ENCODE data around the gene FBLN5. TPM values are rescaled to one million over a fixed set of nuclear protein-coding genes. Genes with fewer than 3 reads are reported as not detected.

FBLN5 gene
- polyA plus RNA-seq, 1 of the 3 experiments (the other 2 are of a cell fraction), result 39.8 TPM

DNA sequence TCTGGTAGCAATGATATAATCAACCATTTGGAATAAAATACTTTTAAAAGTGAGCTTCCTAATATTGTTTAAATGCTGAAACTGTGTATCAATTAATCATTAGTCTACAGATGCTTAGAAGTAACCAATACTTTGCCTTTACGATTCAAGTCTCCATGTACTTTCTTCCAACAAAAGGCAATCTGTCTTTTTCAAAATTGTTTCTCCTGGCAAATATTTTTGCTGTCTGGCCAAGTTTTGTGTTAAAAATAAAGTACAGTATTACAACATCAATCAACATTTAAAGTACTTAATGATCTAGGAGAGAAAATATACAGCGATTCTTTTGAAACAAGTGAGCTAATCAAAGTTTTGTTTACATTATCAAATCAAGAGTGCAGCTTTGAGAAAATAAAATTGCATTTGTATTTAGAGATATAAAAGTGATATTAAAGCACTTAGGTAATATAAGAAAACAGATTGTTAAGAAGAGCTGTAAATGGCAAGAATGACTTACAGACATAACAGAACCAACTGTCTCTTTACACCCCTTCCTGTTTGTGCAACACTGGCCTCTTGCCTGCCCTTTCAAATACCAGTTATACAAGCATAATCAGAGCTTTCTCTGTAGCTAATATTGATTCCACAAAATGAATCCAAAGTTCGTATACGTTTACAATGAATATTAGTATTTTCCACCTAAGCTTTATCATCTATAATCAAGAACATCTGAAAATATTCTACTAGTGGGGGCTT lies 38.2 kb upstream of the FBLN5 start:
- Histone ChIP-seq H3K27me3 (ENCODE audit: insufficient read depth) (no peaks in the 10 kb centered on the region), H3K79me2 (ENCODE audit: insufficient read depth) (peaks cover 21% of the 10 kb centered on the region; the same call in 1 of the 2 replicates), H3K9me2 (no peaks in the 10 kb centered on the region), H3K4me2 (peak overlapping the region; percentile 23; the same call in 1 of the 2 replicates), H3K9me3 (no peaks in the 10 kb centered on the region), H3F3A (replicated peaks; ENCODE audit: insufficient read depth) (peaks cover 43% of the 10 kb centered on the region), H3K36me3 (replicated peaks in 1 of 2; ENCODE audit: control insufficient read depth in 1 of 2, insufficient read depth in 2 of 2, low read length in 1 of 2) (peaks cover 38 to 47% of the 10 kb centered on the region in 2 experiments), H3K4me1 (ENCODE audit: control insufficient read depth in 1 of 2, insufficient read depth in 2 of 2, low read depth in 1 of 2, low read length in 1 of 2) (peaks cover 0 to 22% of the 10 kb centered on the region in 2 experiments; a peak in 3 of 4 replicates), H3K4me3 (ENCODE audit: low read depth in 2 of 2, low read length in 1 of 2) (no peak overlapping the region), H3K9ac (no peak overlapping the region), H4K20me1 (ENCODE audit: insufficient read depth) (no peaks in the 10 kb centered on the region), H3K27ac (ENCODE audit: low read depth in 2 of 2, low read length in 1 of 2) (peak overlapping the region; percentile 90 to 91), H2AFZ (ENCODE audit: low read depth) (no peak overlapping the region)
- TF ChIP-seq RCOR1 (IDR thresholded peaks at IDR 0.05; ENCODE audit: low read length) (no peak), RAD21 (IDR thresholded peaks at IDR 0.05; ENCODE audit: low read length) (no peak), TEAD4 (IDR thresholded peaks at IDR 0.05; ENCODE audit: borderline replicate concordance, insufficient read depth) (no peak), MXI1 (IDR thresholded peaks at IDR 0.05; ENCODE audit: low read depth, low read length) (no peak), FOXM1 (IDR thresholded peaks at IDR 0.05; ENCODE audit: low read depth) (no peak), NFIC (IDR thresholded peaks at IDR 0.05; ENCODE audit: borderline replicate concordance) (no peak), RXRA (IDR thresholded peaks at IDR 0.05; ENCODE audit: borderline replicate concordance, low read depth) (no peak), RFX5 (IDR thresholded peaks at IDR 0.05; ENCODE audit: low read length) (no peak), MEF2A (IDR thresholded peaks at IDR 0.05; ENCODE audit: borderline replicate concordance, low read depth) (no peak), FOXJ3 (CRISPR knock-in tag; IDR thresholded peaks at IDR 0.05) (no peak), TAF1 (IDR thresholded peaks at IDR 0.05; ENCODE audit: borderline replicate concordance, low read depth, low read length) (no peak)
- TF ChIP-seq, protein P1, sequence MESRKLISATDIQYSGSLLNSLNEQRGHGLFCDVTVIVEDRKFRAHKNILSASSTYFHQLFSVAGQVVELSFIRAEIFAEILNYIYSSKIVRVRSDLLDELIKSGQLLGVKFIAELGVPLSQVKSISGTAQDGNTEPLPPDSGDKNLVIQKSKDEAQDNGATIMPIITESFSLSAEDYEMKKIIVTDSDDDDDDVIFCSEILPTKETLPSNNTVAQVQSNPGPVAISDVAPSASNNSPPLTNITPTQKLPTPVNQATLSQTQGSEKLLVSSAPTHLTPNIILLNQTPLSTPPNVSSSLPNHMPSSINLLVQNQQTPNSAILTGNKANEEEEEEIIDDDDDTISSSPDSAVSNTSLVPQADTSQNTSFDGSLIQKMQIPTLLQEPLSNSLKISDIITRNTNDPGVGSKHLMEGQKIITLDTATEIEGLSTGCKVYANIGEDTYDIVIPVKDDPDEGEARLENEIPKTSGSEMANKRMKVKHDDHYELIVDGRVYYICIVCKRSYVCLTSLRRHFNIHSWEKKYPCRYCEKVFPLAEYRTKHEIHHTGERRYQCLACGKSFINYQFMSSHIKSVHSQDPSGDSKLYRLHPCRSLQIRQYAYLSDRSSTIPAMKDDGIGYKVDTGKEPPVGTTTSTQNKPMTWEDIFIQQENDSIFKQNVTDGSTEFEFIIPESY (IDR thresholded peaks at IDR 0.05; ENCODE audit: borderline replicate concordance, low read depth), result no peak
- TF ChIP-seq, protein P2, sequence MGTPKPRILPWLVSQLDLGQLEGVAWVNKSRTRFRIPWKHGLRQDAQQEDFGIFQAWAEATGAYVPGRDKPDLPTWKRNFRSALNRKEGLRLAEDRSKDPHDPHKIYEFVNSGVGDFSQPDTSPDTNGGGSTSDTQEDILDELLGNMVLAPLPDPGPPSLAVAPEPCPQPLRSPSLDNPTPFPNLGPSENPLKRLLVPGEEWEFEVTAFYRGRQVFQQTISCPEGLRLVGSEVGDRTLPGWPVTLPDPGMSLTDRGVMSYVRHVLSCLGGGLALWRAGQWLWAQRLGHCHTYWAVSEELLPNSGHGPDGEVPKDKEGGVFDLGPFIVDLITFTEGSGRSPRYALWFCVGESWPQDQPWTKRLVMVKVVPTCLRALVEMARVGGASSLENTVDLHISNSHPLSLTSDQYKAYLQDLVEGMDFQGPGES (IDR thresholded peaks at IDR 0.05; ENCODE audit: low read depth, low read length), result no peak
- TF ChIP-seq, protein P3, sequence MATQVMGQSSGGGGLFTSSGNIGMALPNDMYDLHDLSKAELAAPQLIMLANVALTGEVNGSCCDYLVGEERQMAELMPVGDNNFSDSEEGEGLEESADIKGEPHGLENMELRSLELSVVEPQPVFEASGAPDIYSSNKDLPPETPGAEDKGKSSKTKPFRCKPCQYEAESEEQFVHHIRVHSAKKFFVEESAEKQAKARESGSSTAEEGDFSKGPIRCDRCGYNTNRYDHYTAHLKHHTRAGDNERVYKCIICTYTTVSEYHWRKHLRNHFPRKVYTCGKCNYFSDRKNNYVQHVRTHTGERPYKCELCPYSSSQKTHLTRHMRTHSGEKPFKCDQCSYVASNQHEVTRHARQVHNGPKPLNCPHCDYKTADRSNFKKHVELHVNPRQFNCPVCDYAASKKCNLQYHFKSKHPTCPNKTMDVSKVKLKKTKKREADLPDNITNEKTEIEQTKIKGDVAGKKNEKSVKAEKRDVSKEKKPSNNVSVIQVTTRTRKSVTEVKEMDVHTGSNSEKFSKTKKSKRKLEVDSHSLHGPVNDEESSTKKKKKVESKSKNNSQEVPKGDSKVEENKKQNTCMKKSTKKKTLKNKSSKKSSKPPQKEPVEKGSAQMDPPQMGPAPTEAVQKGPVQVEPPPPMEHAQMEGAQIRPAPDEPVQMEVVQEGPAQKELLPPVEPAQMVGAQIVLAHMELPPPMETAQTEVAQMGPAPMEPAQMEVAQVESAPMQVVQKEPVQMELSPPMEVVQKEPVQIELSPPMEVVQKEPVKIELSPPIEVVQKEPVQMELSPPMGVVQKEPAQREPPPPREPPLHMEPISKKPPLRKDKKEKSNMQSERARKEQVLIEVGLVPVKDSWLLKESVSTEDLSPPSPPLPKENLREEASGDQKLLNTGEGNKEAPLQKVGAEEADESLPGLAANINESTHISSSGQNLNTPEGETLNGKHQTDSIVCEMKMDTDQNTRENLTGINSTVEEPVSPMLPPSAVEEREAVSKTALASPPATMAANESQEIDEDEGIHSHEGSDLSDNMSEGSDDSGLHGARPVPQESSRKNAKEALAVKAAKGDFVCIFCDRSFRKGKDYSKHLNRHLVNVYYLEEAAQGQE (IDR thresholded peaks at IDR 0.05; ENCODE audit: low read depth, low read length), result no peak
- CTCF ChIA-PET, result interaction anchor here (0.7 to 1.2 kb wide), 2 partner anchors 11 to 784 kb away, joined by 3 to 4 read pairs; no protein-coding TSS in a partner anchor
- POLR2A ChIA-PET, result no interaction called here
- 82% methylated on average over 4 of the region's 4 CpGs for WGBS (ENCODE audit: low lambda C conversion rate)
- no peak for DNase-seq
